ENCODE measurements around the gene EPHB1. TPM values are rescaled to one million over a fixed set of nuclear protein-coding genes. Genes with fewer than 3 reads are reported as not detected.

EPHB1 gene
- total and polyA plus RNA-seq, 2 donors (not counting 3 experiments of a cell fraction or from before 2014, with no cell fraction given) = 1.3 to 5.2 TPM

DNA sequence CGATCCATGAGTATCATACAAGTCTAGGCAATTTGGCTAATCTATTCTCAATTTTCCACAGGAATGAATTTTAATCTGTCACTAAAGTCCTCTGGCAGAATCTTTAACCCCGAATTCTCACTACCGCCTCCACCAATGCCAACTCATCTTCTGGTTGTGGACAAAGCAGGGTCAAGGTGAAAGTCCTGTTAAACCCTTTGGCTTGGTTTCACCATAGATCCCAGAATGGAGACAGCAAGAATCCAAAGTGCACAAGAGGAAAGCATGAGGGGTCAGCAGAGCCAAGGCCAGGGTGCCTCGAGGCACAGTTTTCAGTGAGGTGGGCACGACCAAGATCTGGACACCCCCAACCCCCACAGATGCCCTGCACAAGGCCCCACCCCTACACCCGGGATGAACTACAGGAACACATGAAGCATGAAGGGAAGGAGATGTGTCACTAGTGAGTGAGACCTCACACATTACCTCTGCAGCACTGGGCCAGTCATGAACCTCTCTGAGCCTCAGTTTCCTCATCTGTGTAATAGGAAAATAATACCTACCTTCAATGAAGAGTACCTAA lies 466.2 kb downstream of the EPHB1 start:
- H2AFZ ChIP-seq (ENCODE audit: low read depth, low read length) = no peak overlapping the region
- no peaks in the 10 kb centered on the region for H3K4me1 ChIP-seq (ENCODE audit: control insufficient read depth, extremely low read depth, insufficient read depth, low read length)
- no peaks in the 10 kb centered on the region for H3K36me3 ChIP-seq (ENCODE audit: control insufficient read depth in 2 of 2, extremely low read depth in 1 of 2, insufficient read depth in 2 of 2, low read length in 2 of 2)
- intact Hi-C loops (cut with micrococcal nuclease) = no loop called here
- TF ChIP-seq POLR2A (IDR thresholded peaks at IDR 0.05; ENCODE audit: low read depth, low read length) = no peak
- no peak for TF ChIP-seq MYC (IDR thresholded peaks at IDR 0.05; ENCODE audit: low read depth, low read length)
- no peaks in the 10 kb centered on the region for H3K9me1 ChIP-seq (replicated peaks; ENCODE audit: control insufficient read depth, extremely low read depth, insufficient read depth, low read length)
- FAIRE-seq (no peak), DNase-seq (ENCODE audit: low read depth, low spot score) (no peak)
- ChIA-PET CTCF (no interaction called here), POLR2A (no interaction called here)
- H3K27ac ChIP-seq (ENCODE audit: insufficient read depth, low read depth, low read length) = no peak overlapping the region
- no peaks in the 10 kb centered on the region for H3K9me3 ChIP-seq (replicated peaks; ENCODE audit: control insufficient read depth, insufficient read depth, low read length)
- H3K27me3 ChIP-seq (ENCODE audit: control insufficient read depth in 2 of 2, insufficient read depth in 2 of 2, low read length in 2 of 2) = no peaks in the 10 kb centered on the region
- dilution Hi-C loops (cut with MboI; ENCODE audit: extremely low pct_ligation_motif_present, low sequenced_read_pairs) = no loop called here
- no peaks in the 10 kb centered on the region for H4K20me1 ChIP-seq (replicated peaks; ENCODE audit: control insufficient read depth, extremely low read depth, insufficient read depth, low read length)
- no peak overlapping the region for H3K4me2 ChIP-seq (ENCODE audit: insufficient read depth, low read length)
- H3K9ac ChIP-seq (replicated peaks; ENCODE audit: extremely low read depth, insufficient read depth, low read length) = no peak overlapping the region
- no peak overlapping the region for H3K4me3 ChIP-seq (replicated peaks in 1 of 3; ENCODE audit: insufficient read depth in 1 of 3, low read depth in 1 of 3, low read length in 3 of 3)
- H3K79me2 ChIP-seq (ENCODE audit: control insufficient read depth, insufficient read depth, low read length) = no peaks in the 10 kb centered on the region
- no TSS peak for BruUV-seq (replicated peaks)

DNA sequence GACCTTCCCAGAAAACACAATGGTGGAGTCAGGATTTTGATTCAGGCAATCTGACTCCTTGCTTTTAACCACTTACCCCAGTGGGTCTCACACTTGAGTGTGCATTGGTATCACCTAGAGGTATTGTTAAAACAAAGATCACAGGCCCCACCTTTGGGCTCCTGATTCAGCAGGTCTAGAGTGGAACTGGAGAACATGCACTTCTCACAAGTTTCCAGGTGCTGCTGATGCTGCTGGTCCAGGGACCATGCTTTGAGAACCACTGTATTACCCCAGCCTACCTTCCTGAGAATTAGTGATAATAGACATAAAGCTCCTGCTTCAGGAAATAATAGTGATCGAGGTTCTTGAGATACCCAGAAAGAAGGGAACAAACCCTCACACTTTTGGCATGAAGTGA lies 466.9 kb downstream of the EPHB1 start:
- Histone ChIP-seq H3K27me3 (ENCODE audit: control insufficient read depth in 2 of 2, insufficient read depth in 2 of 2, low read length in 2 of 2) (no peaks in the 10 kb centered on the region), H4K20me1 (replicated peaks; ENCODE audit: control insufficient read depth, extremely low read depth, insufficient read depth, low read length) (no peaks in the 10 kb centered on the region), H3K4me3 (replicated peaks in 1 of 3; ENCODE audit: insufficient read depth in 1 of 3, low read depth in 1 of 3, low read length in 3 of 3) (no peak overlapping the region), H2AFZ (ENCODE audit: low read depth, low read length) (no peak overlapping the region), H3K36me3 (ENCODE audit: control insufficient read depth in 2 of 2, extremely low read depth in 1 of 2, insufficient read depth in 2 of 2, low read length in 2 of 2) (no peaks in the 10 kb centered on the region), H3K9ac (replicated peaks; ENCODE audit: extremely low read depth, insufficient read depth, low read length) (no peak overlapping the region), H3K79me2 (ENCODE audit: control insufficient read depth, insufficient read depth, low read length) (no peaks in the 10 kb centered on the region), H3K9me3 (replicated peaks; ENCODE audit: control insufficient read depth, insufficient read depth, low read length) (no peaks in the 10 kb centered on the region), H3K4me2 (ENCODE audit: insufficient read depth, low read length) (no peak overlapping the region), H3K27ac (ENCODE audit: insufficient read depth, low read depth, low read length) (no peak overlapping the region), H3K4me1 (ENCODE audit: control insufficient read depth, extremely low read depth, insufficient read depth, low read length) (no peaks in the 10 kb centered on the region), H3K9me1 (replicated peaks; ENCODE audit: control insufficient read depth, extremely low read depth, insufficient read depth, low read length) (no peaks in the 10 kb centered on the region)
- dilution Hi-C loops (cut with MboI; ENCODE audit: extremely low pct_ligation_motif_present, low sequenced_read_pairs) (no loop called here), intact Hi-C loops (cut with micrococcal nuclease) (no loop called here)
- BruUV-seq (replicated peaks) = no TSS peak
- FAIRE-seq = no peak
- ChIA-PET CTCF (no interaction called here), POLR2A (no interaction called here)
- no peak for DNase-seq (ENCODE audit: low read depth, low spot score)
- TF ChIP-seq POLR2A (IDR thresholded peaks at IDR 0.05; ENCODE audit: low read depth, low read length) = no peak
- TF ChIP-seq, protein P1, sequence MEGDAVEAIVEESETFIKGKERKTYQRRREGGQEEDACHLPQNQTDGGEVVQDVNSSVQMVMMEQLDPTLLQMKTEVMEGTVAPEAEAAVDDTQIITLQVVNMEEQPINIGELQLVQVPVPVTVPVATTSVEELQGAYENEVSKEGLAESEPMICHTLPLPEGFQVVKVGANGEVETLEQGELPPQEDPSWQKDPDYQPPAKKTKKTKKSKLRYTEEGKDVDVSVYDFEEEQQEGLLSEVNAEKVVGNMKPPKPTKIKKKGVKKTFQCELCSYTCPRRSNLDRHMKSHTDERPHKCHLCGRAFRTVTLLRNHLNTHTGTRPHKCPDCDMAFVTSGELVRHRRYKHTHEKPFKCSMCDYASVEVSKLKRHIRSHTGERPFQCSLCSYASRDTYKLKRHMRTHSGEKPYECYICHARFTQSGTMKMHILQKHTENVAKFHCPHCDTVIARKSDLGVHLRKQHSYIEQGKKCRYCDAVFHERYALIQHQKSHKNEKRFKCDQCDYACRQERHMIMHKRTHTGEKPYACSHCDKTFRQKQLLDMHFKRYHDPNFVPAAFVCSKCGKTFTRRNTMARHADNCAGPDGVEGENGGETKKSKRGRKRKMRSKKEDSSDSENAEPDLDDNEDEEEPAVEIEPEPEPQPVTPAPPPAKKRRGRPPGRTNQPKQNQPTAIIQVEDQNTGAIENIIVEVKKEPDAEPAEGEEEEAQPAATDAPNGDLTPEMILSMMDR (IDR thresholded peaks at IDR 0.05; ENCODE audit: extremely low read depth in 1 of 2, insufficient read depth in 1 of 2, low read depth in 1 of 2, low read length in 2 of 2) = no peak
- TF ChIP-seq MYC (IDR thresholded peaks at IDR 0.05; ENCODE audit: low read depth, low read length) = no peak
- no peak for TF ChIP-seq POLR2AphosphoS5 (IDR thresholded peaks at IDR 0.05; ENCODE audit: insufficient read depth, low read depth, low read length)
- no peak for TF ChIP-seq GATA2 (IDR thresholded peaks at IDR 0.05; ENCODE audit: insufficient read depth, insufficient read length, low read depth, low read length)
- TF ChIP-seq EZH2 (IDR thresholded peaks at IDR 0.05; ENCODE audit: borderline replicate concordance, low read depth, low read length, severe bottlenecking) = no peak
- no peak for TF ChIP-seq MAX (IDR thresholded peaks at IDR 0.05; ENCODE audit: insufficient read depth, insufficient read length)
- no peak for TF ChIP-seq JUN (IDR thresholded peaks at IDR 0.05; ENCODE audit: borderline replicate concordance, insufficient read depth, insufficient read length, low read depth)
- no peak for TF ChIP-seq FOS (IDR thresholded peaks at IDR 0.05; ENCODE audit: borderline replicate concordance, insufficient read depth, low read length)
